HepG2 (cell line): ENCODE data around the gene VILL. TPM values are rescaled to one million over a fixed set of nuclear protein-coding genes. Genes with fewer than 3 reads are reported as not detected.
A peak's percentile ranks its signal among the peaks of the same experiment; 100 is the strongest.

ENCODE experiments used
- FOXM1 ChIP-seq: sonication (generic); formaldehyde crosslinking; IDR thresholded peaks from 2 replicates; pipeline ENCODE4 v1.5.0; 2020; ENCODE audit warnings: missing genetic modification reagents
- PHF5A ChIP-seq: IDR thresholded peaks from one replicate; pipeline ENCODE4 v1.6.1; 2018; ENCODE audit warnings: low read depth, missing genetic modification reagents; ENCODE audit not compliant: unreplicated experiment
- SP1 ChIP-seq, 2 experiments: fragments of 450-650 bp in 1 of 2; sonication (generic) in 1 of 2; formaldehyde crosslinking in 1 of 2; IDR thresholded peaks; 2 replicates each; pipeline versions ENCODE4 v1.4.0 to v1.6.1; 2016 to 2020; ENCODE audit warnings: missing genetic modification reagents in 1 of 2
- ZNF549 ChIP-seq: sonication (generic); formaldehyde crosslinking; IDR thresholded peaks from 2 replicates; pipeline ENCODE4 v1.5.0; 2020; ENCODE audit warnings: missing genetic modification reagents
- ZNF775 ChIP-seq: sonication (generic); formaldehyde crosslinking; IDR thresholded peaks from 2 replicates; pipeline ENCODE4 v1.4.0; 2020; ENCODE audit warnings: missing genetic modification reagents, mild to moderate bottlenecking, moderate library complexity, borderline replicate concordance
- polyA plus RNA-seq, 8 experiments: library from polyadenylated mRNA; depleted of rRNA in 3 of 8; stranded (reverse) in 7 of 8; unstranded in 1 of 8; fragments of >200 nt; fragmentation: Illumina TruSeq in 4 of 8; extraction: Trizol in 4 of 8; gene quantifications; 2 replicates each; pipeline versions ENCODE4 v1.2.1 to v1.2.3, GENCODE V29; 2011 to 2016; ENCODE audit warnings: low read depth in 4 of 8, missing spikeins in 1 of 8, mixed read lengths in 1 of 8; ENCODE audit not compliant: insufficient read depth in 1 of 8
- total RNA-seq, 5 experiments: library from RNA; depleted of rRNA; stranded (reverse); fragments of >200 nt; fragmentation: Illumina TruSeq; extraction: Trizol; gene quantifications; 2 replicates each; pipeline ENCODE4 v1.2.3, GENCODE V29; 2016; ENCODE audit warnings: low read depth in 1 of 5
- TF ChIP-seq, protein P1 (sequence below): sonication (generic); formaldehyde crosslinking; IDR thresholded peaks from 2 replicates; pipeline ENCODE4 v1.9.0; 2021; ENCODE audit warnings: missing genetic modification reagents, borderline replicate concordance
- TF ChIP-seq, protein P2 (sequence below): sonication (generic); formaldehyde crosslinking; IDR thresholded peaks from 2 replicates; pipeline ENCODE4 v1.4.0; 2020; ENCODE audit warnings: missing genetic modification reagents
- TF ChIP-seq, protein P3 (sequence below): sonication (generic); formaldehyde crosslinking; IDR thresholded peaks from 2 replicates; pipeline ENCODE4 v1.4.0; 2020; ENCODE audit warnings: missing genetic modification reagents, borderline replicate concordance
- TF ChIP-seq, protein P4 (sequence below): sonication (generic); formaldehyde crosslinking; IDR thresholded peaks from 2 replicates; pipeline ENCODE4 v1.4.0; 2020; ENCODE audit warnings: missing genetic modification reagents, mild to moderate bottlenecking, borderline replicate concordance
- TF ChIP-seq, protein P5 (sequence below): sonication (generic); formaldehyde crosslinking; conservative IDR thresholded peaks from 2 replicates; pipeline ENCODE4 v1.4.0; 2020; ENCODE audit warnings: missing genetic modification reagents
- TF ChIP-seq, protein P6 (sequence below): sonication (generic); formaldehyde crosslinking; IDR thresholded peaks from 2 replicates; pipeline ENCODE4 v1.8.1; 2023; ENCODE audit warnings: mild to moderate bottlenecking, missing genetic modification reagents, borderline replicate concordance

The VILL gene
- total and polyA plus RNA-seq, 2 of the 13 experiments (the other 11 are each of a cell fraction or from before 2014, with no cell fraction given): 3.2 to 5.3 TPM

DNA sequence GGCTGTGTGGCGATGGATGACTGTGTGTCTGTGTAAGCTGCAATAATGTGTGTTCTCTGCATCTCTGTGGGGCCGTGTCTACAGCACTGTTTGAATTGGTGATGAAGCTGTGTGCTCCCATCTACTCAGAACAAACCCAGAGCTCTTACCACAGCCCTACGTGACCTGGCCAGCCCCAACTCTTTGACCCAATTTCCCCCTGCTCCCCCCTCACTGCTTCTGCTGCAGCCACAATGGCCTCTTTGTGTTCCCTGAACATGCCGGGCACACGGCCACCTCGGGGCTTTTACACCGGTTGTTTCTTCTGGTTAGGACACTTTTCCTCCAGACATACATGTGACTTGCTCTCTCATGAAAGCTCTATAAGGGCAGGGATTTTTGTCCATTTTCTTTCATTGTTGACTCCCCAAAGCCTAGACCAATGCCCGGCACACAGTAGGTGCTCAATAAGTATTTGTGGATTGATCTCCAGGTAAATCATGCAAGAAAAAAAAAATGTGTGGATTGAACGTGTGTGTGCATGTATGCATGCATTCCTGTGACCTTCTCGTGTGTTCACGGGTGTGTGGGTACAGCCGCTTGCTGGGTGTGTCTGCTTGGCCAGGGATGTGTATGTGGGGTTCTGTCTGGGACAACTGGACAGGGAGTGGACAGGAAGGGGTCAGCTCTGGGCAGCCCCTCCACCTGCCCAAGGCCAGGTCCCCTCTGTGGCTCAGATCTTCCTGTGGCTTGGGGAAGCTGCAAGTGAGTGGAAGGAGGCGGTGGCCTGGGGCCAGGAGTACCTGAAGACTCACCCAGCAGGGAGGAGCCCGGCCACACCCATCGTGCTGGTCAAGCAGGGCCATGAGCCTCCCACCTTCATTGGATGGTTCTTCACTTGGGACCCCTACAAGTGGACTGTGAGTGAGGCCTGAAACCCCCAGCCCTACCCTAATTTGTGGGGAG, 14.8 kb downstream of the VILL start (continued):
- TF ChIP-seq, protein P1, sequence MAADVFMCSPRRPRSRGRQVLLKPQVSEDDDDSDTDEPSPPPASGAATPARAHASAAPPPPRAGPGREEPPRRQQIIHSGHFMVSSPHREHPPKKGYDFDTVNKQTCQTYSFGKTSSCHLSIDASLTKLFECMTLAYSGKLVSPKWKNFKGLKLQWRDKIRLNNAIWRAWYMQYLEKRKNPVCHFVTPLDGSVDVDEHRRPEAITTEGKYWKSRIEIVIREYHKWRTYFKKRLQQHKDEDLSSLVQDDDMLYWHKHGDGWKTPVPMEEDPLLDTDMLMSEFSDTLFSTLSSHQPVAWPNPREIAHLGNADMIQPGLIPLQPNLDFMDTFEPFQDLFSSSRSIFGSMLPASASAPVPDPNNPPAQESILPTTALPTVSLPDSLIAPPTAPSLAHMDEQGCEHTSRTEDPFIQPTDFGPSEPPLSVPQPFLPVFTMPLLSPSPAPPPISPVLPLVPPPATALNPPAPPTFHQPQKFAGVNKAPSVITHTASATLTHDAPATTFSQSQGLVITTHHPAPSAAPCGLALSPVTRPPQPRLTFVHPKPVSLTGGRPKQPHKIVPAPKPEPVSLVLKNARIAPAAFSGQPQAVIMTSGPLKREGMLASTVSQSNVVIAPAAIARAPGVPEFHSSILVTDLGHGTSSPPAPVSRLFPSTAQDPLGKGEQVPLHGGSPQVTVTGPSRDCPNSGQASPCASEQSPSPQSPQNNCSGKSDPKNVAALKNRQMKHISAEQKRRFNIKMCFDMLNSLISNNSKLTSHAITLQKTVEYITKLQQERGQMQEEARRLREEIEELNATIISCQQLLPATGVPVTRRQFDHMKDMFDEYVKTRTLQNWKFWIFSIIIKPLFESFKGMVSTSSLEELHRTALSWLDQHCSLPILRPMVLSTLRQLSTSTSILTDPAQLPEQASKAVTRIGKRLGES: no peak
- no peak for TF ChIP-seq PHF5A (CRISPR knock-in tag)
- TF ChIP-seq, protein P2, sequence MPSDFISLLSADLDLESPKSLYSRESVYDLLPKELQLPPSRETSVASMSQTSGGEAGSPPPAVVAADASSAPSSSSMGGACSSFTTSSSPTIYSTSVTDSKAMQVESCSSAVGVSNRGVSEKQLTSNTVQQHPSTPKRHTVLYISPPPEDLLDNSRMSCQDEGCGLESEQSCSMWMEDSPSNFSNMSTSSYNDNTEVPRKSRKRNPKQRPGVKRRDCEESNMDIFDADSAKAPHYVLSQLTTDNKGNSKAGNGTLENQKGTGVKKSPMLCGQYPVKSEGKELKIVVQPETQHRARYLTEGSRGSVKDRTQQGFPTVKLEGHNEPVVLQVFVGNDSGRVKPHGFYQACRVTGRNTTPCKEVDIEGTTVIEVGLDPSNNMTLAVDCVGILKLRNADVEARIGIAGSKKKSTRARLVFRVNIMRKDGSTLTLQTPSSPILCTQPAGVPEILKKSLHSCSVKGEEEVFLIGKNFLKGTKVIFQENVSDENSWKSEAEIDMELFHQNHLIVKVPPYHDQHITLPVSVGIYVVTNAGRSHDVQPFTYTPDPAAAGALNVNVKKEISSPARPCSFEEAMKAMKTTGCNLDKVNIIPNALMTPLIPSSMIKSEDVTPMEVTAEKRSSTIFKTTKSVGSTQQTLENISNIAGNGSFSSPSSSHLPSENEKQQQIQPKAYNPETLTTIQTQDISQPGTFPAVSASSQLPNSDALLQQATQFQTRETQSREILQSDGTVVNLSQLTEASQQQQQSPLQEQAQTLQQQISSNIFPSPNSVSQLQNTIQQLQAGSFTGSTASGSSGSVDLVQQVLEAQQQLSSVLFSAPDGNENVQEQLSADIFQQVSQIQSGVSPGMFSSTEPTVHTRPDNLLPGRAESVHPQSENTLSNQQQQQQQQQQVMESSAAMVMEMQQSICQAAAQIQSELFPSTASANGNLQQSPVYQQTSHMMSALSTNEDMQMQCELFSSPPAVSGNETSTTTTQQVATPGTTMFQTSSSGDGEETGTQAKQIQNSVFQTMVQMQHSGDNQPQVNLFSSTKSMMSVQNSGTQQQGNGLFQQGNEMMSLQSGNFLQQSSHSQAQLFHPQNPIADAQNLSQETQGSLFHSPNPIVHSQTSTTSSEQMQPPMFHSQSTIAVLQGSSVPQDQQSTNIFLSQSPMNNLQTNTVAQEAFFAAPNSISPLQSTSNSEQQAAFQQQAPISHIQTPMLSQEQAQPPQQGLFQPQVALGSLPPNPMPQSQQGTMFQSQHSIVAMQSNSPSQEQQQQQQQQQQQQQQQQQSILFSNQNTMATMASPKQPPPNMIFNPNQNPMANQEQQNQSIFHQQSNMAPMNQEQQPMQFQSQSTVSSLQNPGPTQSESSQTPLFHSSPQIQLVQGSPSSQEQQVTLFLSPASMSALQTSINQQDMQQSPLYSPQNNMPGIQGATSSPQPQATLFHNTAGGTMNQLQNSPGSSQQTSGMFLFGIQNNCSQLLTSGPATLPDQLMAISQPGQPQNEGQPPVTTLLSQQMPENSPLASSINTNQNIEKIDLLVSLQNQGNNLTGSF (CRISPR knock-in tag): no peak
- TF ChIP-seq, protein P3, sequence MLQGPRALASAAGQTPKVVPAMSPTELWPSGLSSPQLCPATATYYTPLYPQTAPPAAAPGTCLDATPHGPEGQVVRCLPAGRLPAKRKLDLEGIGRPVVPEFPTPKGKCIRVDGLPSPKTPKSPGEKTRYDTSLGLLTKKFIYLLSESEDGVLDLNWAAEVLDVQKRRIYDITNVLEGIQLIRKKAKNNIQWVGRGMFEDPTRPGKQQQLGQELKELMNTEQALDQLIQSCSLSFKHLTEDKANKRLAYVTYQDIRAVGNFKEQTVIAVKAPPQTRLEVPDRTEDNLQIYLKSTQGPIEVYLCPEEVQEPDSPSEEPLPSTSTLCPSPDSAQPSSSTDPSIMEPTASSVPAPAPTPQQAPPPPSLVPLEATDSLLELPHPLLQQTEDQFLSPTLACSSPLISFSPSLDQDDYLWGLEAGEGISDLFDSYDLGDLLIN (CRISPR knock-in tag): no peak
- TF ChIP-seq ZNF775 (CRISPR knock-in tag): no peak
- TF ChIP-seq FOXM1: no peak
- TF ChIP-seq, protein P4, sequence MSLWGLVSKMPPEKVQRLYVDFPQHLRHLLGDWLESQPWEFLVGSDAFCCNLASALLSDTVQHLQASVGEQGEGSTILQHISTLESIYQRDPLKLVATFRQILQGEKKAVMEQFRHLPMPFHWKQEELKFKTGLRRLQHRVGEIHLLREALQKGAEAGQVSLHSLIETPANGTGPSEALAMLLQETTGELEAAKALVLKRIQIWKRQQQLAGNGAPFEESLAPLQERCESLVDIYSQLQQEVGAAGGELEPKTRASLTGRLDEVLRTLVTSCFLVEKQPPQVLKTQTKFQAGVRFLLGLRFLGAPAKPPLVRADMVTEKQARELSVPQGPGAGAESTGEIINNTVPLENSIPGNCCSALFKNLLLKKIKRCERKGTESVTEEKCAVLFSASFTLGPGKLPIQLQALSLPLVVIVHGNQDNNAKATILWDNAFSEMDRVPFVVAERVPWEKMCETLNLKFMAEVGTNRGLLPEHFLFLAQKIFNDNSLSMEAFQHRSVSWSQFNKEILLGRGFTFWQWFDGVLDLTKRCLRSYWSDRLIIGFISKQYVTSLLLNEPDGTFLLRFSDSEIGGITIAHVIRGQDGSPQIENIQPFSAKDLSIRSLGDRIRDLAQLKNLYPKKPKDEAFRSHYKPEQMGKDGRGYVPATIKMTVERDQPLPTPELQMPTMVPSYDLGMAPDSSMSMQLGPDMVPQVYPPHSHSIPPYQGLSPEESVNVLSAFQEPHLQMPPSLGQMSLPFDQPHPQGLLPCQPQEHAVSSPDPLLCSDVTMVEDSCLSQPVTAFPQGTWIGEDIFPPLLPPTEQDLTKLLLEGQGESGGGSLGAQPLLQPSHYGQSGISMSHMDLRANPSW (CRISPR knock-in tag): 0 out of 2 replicates have a peak, but pooled peaks have one; percentile 52
- no peak for TF ChIP-seq SP1 (IDR thresholded peaks at IDR 0.05)
- no peak for TF ChIP-seq SP1 (CRISPR knock-in tag; IDR thresholded peaks at IDR 0.05)
- no peak for TF ChIP-seq ZNF549 (CRISPR knock-in tag)
- TF ChIP-seq, protein P5, sequence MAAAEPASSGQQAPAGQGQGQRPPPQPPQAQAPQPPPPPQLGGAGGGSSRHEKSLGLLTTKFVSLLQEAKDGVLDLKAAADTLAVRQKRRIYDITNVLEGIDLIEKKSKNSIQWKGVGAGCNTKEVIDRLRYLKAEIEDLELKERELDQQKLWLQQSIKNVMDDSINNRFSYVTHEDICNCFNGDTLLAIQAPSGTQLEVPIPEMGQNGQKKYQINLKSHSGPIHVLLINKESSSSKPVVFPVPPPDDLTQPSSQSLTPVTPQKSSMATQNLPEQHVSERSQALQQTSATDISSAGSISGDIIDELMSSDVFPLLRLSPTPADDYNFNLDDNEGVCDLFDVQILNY (CRISPR knock-in tag): no peak
- TF ChIP-seq, protein P6, sequence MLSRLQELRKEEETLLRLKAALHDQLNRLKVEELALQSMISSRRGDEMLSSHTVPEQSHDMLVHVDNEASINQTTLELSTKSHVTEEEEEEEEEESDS (CRISPR knock-in tag): no peak; the same call in 1 of the 2 replicates
